ENCODE results near the gene SYCP3.

DNA sequence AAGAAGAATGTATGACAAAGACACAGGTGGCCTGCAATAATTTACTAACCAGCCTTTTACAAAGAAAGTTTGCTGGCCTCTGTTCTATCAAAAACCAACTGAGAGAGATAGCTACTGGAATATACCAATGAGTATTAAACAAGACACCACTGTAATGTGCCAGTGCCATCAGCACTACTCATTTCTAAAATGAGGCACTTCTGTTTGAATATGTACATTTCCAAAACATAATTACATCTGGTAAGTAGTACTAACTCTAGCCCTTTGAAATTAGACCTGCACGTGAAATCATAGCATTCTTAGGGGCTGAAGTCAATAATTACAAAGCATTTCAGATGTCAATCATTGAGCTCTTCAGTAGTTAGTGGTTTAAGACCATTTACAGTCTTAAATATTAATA, 6.9 kb upstream of the SYCP3 start:
- no peak for TF ChIP-seq RARB (CRISPR knock-in tag; IDR thresholded peaks at IDR 0.05)
- no peak for TF ChIP-seq ARNTL (CRISPR knock-in tag; IDR thresholded peaks at IDR 0.05; ENCODE audit: borderline replicate concordance, low read depth)
- TF ChIP-seq TOX (CRISPR knock-in tag; IDR thresholded peaks at IDR 0.05; ENCODE audit: borderline replicate concordance): no peak
- TF ChIP-seq, protein P1, sequence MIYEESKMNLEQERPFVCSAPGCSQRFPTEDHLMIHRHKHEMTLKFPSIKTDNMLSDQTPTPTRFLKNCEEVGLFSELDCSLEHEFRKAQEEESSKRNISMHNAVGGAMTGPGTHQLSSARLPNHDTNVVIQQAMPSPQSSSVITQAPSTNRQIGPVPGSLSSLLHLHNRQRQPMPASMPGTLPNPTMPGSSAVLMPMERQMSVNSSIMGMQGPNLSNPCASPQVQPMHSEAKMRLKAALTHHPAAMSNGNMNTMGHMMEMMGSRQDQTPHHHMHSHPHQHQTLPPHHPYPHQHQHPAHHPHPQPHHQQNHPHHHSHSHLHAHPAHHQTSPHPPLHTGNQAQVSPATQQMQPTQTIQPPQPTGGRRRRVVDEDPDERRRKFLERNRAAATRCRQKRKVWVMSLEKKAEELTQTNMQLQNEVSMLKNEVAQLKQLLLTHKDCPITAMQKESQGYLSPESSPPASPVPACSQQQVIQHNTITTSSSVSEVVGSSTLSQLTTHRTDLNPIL (CRISPR knock-in tag; IDR thresholded peaks at IDR 0.05; ENCODE audit: low read depth): no peak
- no peak for TF ChIP-seq ISL1 (CRISPR knock-in tag; IDR thresholded peaks at IDR 0.05)
- TF ChIP-seq, protein P2, sequence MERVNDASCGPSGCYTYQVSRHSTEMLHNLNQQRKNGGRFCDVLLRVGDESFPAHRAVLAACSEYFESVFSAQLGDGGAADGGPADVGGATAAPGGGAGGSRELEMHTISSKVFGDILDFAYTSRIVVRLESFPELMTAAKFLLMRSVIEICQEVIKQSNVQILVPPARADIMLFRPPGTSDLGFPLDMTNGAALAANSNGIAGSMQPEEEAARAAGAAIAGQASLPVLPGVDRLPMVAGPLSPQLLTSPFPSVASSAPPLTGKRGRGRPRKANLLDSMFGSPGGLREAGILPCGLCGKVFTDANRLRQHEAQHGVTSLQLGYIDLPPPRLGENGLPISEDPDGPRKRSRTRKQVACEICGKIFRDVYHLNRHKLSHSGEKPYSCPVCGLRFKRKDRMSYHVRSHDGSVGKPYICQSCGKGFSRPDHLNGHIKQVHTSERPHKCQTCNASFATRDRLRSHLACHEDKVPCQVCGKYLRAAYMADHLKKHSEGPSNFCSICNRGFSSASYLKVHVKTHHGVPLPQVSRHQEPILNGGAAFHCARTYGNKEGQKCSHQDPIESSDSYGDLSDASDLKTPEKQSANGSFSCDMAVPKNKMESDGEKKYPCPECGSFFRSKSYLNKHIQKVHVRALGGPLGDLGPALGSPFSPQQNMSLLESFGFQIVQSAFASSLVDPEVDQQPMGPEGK (CRISPR knock-in tag; IDR thresholded peaks at IDR 0.05; ENCODE audit: borderline replicate concordance): no peak
- TF ChIP-seq CSRNP3 (CRISPR knock-in tag; IDR thresholded peaks at IDR 0.05): no peak
- no peak for TF ChIP-seq GLIS3 (CRISPR knock-in tag; IDR thresholded peaks at IDR 0.05)
